HL-60 (cell line): ENCODE measurements around the gene TMCO4.

Source experiments
- CTCF ChIP-seq: IDR thresholded peaks from one replicate; pipeline ENCODE4 v1.5.1; 2011; ENCODE audit warnings: low read length, control low read depth, inconsistent platforms; ENCODE audit not compliant: insufficient read depth
- GABPA ChIP-seq: IDR thresholded peaks from 2 replicates; pipeline ENCODE4 v1.6.1; 2012; ENCODE audit warnings: low read depth

DNA sequence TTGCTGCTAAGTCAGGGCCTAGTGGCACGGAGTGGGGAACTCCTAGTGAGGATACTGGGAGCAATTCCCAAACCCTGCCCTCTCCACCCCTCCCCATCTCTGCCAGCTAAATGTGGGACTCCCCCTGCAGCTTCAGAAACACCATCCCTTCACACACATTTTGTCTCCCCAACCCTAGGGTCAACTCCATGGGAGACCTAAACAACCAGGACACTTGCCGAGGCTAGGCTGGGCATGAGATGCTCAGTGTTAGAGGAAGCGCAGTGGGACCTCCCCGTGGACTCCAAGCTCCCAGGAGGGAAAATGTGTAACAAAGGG is 13.9 kb upstream of the TMCO4 start:
- TF ChIP-seq CTCF (no peak), GABPA (no peak)
